Stimulated activated CD4-positive, alpha-beta T cell treated with anti-CD3 and anti-CD28 coated beads, TNF-alpha, amount 100 ng/mL, for 24 hours (primary cell): Measurements from ENCODE around the gene MAP1LC3C.

Experiments used
- DNase-seq, 3 experiments: peaks; one replicate each; pipeline ENCODE4 v3.0.0-alpha.2; 2020; ENCODE audit warnings: low read depth in 3 of 3

The MAP1LC3C gene

GRCh38 chr1:241999026-241999425, at the start of gene MAP1LC3C:
Gene MAP1LC3C, minus strand, starts transcription at chr1:241999098. Its CDS starts 90 bp downstream, at chr1:241999008.
- no peak for DNase-seq

GRCh38 chr1:242043165-242043564, 44.3 kb upstream of the MAP1LC3C start:
- no peak for DNase-seq

- no peak for DNase-seq
Observed at GRCh38 chr1:242034392-242034791, 35.5 kb upstream of the MAP1LC3C start.

- no peak for DNase-seq
Observed at GRCh38 chr1:242033447-242033846, 34.5 kb upstream of the MAP1LC3C start.

GRCh38 chr1:242030071-242030470, 31.2 kb upstream of the MAP1LC3C start:
- no peak for DNase-seq

GRCh38 chr1:242025681-242026080, 26.8 kb upstream of the MAP1LC3C start:
- no peak for DNase-seq

GRCh38 chr1:242023805-242024204, 24.9 kb upstream of the MAP1LC3C start:
- DNase-seq = no peak

GRCh38 chr1:242019018-242019417, 20.1 kb upstream of the MAP1LC3C start:
- no peak for DNase-seq

GRCh38 chr1:242017580-242018233, 18.8 kb upstream of the MAP1LC3C start:
- DNase-seq = peak; percentile 1 to 16 (median 4)

GRCh38 chr1:242016479-242016878, 17.6 kb upstream of the MAP1LC3C start:
- no peak for DNase-seq

- no peak for DNase-seq
Observed at GRCh38 chr1:242011894-242012660, 13.2 kb upstream of the MAP1LC3C start.

GRCh38 chr1:242008826-242009495, 10.1 kb upstream of the MAP1LC3C start:
- no peak for DNase-seq

GRCh38 chr1:242006976-242007375, 8.1 kb upstream of the MAP1LC3C start:
- DNase-seq = no peak

GRCh38 chr1:242005866-242006535, 7.1 kb upstream of the MAP1LC3C start:
- DNase-seq = no peak

GRCh38 chr1:242004751-242005495, 6.0 kb upstream of the MAP1LC3C start:
- DNase-seq = no peak

- DNase-seq = no peak
Observed at GRCh38 chr1:242002510-242002909, 3.6 kb upstream of the MAP1LC3C start.

- DNase-seq = no peak
Observed at GRCh38 chr1:242002072-242002471, 3.2 kb upstream of the MAP1LC3C start.

GRCh38 chr1:242000434-242000833, 1.5 kb upstream of the MAP1LC3C start:
- no peak for DNase-seq

GRCh38 chr1:241998412-241998921, 431 bp downstream of the MAP1LC3C start:
- DNase-seq = peak; percentile 10 to 51 (median 36)

- no peak for DNase-seq
Observed at GRCh38 chr1:241997401-241997998, 1.4 kb downstream of the MAP1LC3C start.

- no peak for DNase-seq
Observed at GRCh38 chr1:241994171-241994570, 4.7 kb downstream of the MAP1LC3C start.
